HG02678 (cell line): ENCODE results near the gene AZI2.
A peak's percentile ranks its signal among the peaks of the same experiment; 100 is the strongest.

Experiments used
- ATAC-seq: cut with Tn5 transposase; IDR thresholded peaks from one replicate; pipeline ENCODE4 v1.9.1; 2021; ENCODE audit warnings: mild to moderate bottlenecking, moderate library complexity; ENCODE audit not compliant: unreplicated experiment

AZI2 gene

GRCh38 chr3:28301688-28302087 lies 46.9 kb downstream of the AZI2 start:
- ATAC-seq, result no peak

- ATAC-seq, result no peak
Measured at GRCh38 chr3:28300345-28300962, 48.2 kb downstream of the AZI2 start.

- no peak for ATAC-seq
Measured at GRCh38 chr3:28299705-28300104, 48.9 kb downstream of the AZI2 start.

GRCh38 chr3:28295898-28296490 lies 52.6 kb downstream of the AZI2 start:
- no peak for ATAC-seq

- ATAC-seq, result no peak
Measured at GRCh38 chr3:28294667-28295413, 53.8 kb downstream of the AZI2 start.

- ATAC-seq, result no peak
Measured at GRCh38 chr3:28292622-28293021, 56.0 kb downstream of the AZI2 start.

- ATAC-seq, result no peak
Measured at GRCh38 chr3:28291577-28291976, 57.0 kb downstream of the AZI2 start.

- ATAC-seq, result no peak
Measured at GRCh38 chr3:28290863-28291300, 57.7 kb downstream of the AZI2 start.

- ATAC-seq, result no peak
Measured at GRCh38 chr3:28287046-28287445, 61.6 kb downstream of the AZI2 start.

- ATAC-seq, result peak; percentile 84
Measured at GRCh38 chr3:28286595-28286994, 62.0 kb downstream of the AZI2 start.

- ATAC-seq, result no peak
Measured at GRCh38 chr3:28280781-28281180, 67.8 kb downstream of the AZI2 start.

- no peak for ATAC-seq
Measured at GRCh38 chr3:28279770-28280169, 68.9 kb downstream of the AZI2 start.

GRCh38 chr3:28278918-28279317 lies 69.7 kb downstream of the AZI2 start:
- ATAC-seq, result no peak

- no peak for ATAC-seq
Measured at GRCh38 chr3:28273837-28274236, 74.8 kb downstream of the AZI2 start.
